DMS153 treated with DMSO at 0.1 percent for 48 hours (cell line): ENCODE results near the gene RPL29.

ENCODE experiments used
- DNase-seq: peaks from one replicate; lab custom pipeline; 2025; ENCODE audit not compliant: unreplicated experiment; lab: John Stamatoyannopoulos, UW

RPL29 gene

GRCh38 chr3:51983578-51984268, 12.0 kb downstream of the RPL29 start:
- no peak for DNase-seq

GRCh38 chr3:51982838-51983577, 12.7 kb downstream of the RPL29 start, which contains the start of gene ACY1:
Gene ACY1, plus strand, starts transcription at chr3:51983535. Its CDS starts 530 bp downstream, at chr3:51984065.
- peak; percentile 20 for DNase-seq

- DNase-seq = peak; percentile 34
Measured at GRCh38 chr3:51982352-51982837, 13.3 kb downstream of the RPL29 start.

- no peak for DNase-seq
Measured at GRCh38 chr3:51980253-51980652, 15.4 kb downstream of the RPL29 start.

GRCh38 chr3:51978143-51978502, 17.6 kb downstream of the RPL29 start:
- DNase-seq = no peak

GRCh38 chr3:51977446-51978142, 18.1 kb downstream of the RPL29 start:
- no peak for DNase-seq

GRCh38 chr3:51975852-51976549, 19.7 kb downstream of the RPL29 start:
- no peak for DNase-seq

- DNase-seq = no peak
Measured at GRCh38 chr3:51974963-51975851, 20.5 kb downstream of the RPL29 start, which contains the start of gene ABHD14A. Gene ABHD14A, plus strand, starts transcription at chr3:51975064. Its CDS starts 72 bp downstream, at chr3:51975136.

GRCh38 chr3:51974277-51974962, 21.3 kb downstream of the RPL29 start:
- DNase-seq = no peak

GRCh38 chr3:51971350-51971749, 24.3 kb downstream of the RPL29 start:
- DNase-seq = no peak

GRCh38 chr3:51970606-51971300, 24.9 kb downstream of the RPL29 start:
- DNase-seq = no peak

GRCh38 chr3:51969841-51970240, 25.9 kb downstream of the RPL29 start:
- DNase-seq = no peak

- DNase-seq = no peak
Measured at GRCh38 chr3:51968883-51969678, 26.6 kb downstream of the RPL29 start.

- DNase-seq = no peak
Measured at GRCh38 chr3:51968170-51968775, 27.4 kb downstream of the RPL29 start.

GRCh38 chr3:51967384-51968169, 28.1 kb downstream of the RPL29 start, which contains the start of gene PCBP4:
Gene PCBP4, minus strand, starts transcription at chr3:51967454. Its CDS starts 6,214 bp downstream, at chr3:51961240.
- DNase-seq = no peak

- DNase-seq = no peak
Measured at GRCh38 chr3:51966922-51967383, 28.7 kb downstream of the RPL29 start.

GRCh38 chr3:51966486-51966885, 29.2 kb downstream of the RPL29 start:
- DNase-seq = no peak
